ENCODE results near the gene TATDN2.

The TATDN2 gene

DNA sequence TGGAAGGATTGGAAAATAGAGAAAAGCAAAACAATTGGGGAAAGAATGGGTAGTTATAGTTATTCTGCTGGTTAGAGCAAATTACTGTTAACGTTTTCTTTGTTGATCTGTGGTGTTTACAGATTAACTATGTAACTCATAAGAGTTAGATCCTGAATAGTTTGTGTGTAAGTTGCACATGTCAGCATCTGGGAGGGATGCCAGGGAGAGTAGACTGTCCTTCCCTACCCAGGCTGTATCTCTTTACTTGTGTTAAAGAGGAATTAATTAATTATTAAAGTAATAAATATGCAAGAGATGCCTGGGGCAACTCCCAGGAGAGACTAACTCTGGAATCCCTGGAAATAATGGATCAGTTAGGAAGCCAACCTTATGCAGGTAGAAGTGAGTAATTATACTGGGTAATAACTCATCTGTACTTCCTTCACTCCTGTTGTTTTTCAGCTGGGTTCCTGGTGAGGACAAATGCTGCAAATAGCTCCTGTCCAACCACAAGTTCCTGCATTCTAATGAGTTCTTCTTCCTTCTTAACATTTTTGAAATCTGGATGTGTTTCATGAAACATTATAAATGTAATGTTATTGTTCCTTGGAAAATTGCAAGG is 25.5 kb downstream of the TATDN2 start:
- TF ChIP-seq, protein P1, sequence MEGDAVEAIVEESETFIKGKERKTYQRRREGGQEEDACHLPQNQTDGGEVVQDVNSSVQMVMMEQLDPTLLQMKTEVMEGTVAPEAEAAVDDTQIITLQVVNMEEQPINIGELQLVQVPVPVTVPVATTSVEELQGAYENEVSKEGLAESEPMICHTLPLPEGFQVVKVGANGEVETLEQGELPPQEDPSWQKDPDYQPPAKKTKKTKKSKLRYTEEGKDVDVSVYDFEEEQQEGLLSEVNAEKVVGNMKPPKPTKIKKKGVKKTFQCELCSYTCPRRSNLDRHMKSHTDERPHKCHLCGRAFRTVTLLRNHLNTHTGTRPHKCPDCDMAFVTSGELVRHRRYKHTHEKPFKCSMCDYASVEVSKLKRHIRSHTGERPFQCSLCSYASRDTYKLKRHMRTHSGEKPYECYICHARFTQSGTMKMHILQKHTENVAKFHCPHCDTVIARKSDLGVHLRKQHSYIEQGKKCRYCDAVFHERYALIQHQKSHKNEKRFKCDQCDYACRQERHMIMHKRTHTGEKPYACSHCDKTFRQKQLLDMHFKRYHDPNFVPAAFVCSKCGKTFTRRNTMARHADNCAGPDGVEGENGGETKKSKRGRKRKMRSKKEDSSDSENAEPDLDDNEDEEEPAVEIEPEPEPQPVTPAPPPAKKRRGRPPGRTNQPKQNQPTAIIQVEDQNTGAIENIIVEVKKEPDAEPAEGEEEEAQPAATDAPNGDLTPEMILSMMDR (IDR thresholded peaks at IDR 0.05; ENCODE audit: borderline replicate concordance, control extremely low read depth, extremely low read depth, insufficient read depth, missing control alignments) = no peak
- no peak for DNase-seq (ENCODE audit: low spot score)
- in situ Hi-C loops (cut with MboI; ENCODE audit: low sequenced_read_pairs, unreplicated experiment) = no loop called here

DNA sequence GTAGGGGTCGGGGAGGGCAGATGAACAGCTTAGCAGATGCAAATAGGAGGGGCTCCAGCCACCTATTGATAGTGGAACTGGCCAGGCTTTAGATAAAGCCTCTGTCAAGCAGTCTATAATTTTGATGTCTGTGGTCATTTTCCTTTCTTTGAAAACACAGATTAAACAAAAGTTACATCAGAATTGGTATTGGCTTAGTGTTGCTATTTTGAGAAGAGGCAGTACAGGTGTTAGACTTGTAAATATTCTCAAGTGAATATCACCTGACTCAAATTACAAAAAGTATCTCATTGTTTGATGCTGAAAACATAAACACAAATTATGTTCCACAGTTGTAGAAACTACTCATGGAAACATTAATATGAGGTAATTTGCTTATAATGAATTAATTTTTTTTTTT is 26.3 kb downstream of the TATDN2 start:
- DNase-seq (ENCODE audit: low spot score) = no peak

DNA sequence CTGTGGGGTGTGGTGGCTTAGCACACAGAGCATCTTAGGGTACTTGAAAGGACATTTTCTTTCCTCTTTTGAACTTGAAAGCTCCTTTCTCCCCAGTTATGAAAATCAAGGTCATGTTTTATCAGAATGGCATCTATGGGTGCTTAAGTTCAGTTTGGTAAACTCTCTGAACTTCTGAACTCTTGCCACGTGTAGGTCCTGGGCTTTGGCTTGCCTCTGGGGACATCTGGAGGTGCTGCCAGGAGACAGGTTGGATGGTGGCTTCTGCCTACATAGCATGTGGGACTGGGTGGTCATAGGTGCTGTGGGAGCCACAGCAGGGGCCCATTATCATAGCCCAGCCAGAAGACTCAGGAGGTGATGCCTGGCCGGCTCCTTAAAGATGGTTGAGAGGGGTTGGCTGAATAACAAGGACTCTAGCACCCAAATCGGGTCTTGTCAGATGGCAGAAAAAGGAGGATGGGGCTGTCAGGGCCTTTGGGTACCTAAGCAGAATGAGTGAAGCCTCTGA is 28.9 kb downstream of the TATDN2 start:
- in situ Hi-C loops (cut with MboI; ENCODE audit: low sequenced_read_pairs, unreplicated experiment) = no loop called here
- TF ChIP-seq, protein P1 (IDR thresholded peaks at IDR 0.05; ENCODE audit: borderline replicate concordance, control extremely low read depth, extremely low read depth, insufficient read depth, missing control alignments) = no peak
- no peak for DNase-seq (ENCODE audit: low spot score)

More for the DNA sequence above, 26.3 kb downstream of the TATDN2 start:
- in situ Hi-C loops (cut with MboI; ENCODE audit: low sequenced_read_pairs, unreplicated experiment) = no loop called here
- TF ChIP-seq, protein P1 (IDR thresholded peaks at IDR 0.05; ENCODE audit: borderline replicate concordance, control extremely low read depth, extremely low read depth, insufficient read depth, missing control alignments) = no peak

DNA sequence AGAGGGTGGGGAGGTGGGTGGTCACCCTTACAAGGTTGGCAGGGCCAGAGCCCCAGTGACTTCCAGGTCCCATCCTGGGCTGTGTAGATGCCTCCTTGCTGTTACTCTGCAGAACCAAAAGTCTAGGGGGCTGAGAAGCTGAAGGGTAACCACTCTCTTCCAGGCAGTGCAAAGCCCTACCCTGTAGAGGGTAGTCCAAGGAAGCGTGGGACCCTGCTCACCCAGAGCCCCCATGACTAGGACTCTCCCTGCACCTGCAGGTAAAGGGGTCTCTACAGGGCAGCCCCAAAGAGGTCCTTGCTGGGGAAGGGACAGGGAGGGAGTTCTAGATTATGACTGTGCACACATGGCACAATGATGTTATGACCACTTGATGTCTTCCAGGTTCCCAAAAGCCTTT is 30.2 kb downstream of the TATDN2 start:
- DNase-seq (ENCODE audit: low spot score) = no peak
- in situ Hi-C loops (cut with MboI; ENCODE audit: low sequenced_read_pairs, unreplicated experiment) = no loop called here
- TF ChIP-seq, protein P1 (IDR thresholded peaks at IDR 0.05; ENCODE audit: borderline replicate concordance, control extremely low read depth, extremely low read depth, insufficient read depth, missing control alignments) = no peak

DNA sequence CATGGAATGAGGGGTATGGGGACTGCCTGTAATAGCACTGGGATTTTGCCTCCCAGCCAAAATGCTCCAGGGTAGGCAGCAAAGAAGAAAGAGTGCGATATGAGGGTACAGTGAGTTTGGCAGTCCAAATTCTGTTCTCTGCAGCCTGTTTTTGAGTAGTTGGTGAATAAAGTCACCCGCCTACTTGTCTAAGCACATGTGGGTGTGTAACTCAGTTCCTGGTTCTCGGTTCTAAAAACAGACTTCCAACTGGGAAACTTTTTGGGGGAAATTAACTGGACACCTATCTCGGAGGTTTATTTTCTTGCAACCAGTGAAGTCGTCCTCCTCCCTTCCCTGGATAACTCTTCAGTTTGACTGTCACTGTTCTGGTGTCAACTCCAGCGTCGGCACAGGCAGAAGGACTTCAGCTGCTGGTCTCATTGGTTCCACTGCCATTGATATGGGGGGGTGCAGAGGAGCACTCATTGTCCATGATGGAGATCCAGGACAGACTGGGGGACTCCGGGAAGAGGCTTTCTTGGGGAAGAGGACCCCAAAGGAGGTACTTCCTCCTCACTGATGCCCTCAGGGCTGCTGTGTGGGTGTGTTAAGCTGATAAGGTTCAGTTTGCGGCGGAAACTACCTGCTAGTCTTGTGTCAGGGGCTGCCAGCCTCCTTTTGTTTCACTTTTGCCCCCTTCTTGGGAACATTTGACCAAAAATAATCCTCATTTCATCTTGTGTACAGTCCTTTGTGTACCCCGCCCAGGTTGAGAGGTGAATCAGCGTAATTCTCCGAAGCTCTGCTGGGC is 31.3 kb downstream of the TATDN2 start:
- TF ChIP-seq, protein P1 (IDR thresholded peaks at IDR 0.05; ENCODE audit: borderline replicate concordance, control extremely low read depth, extremely low read depth, insufficient read depth, missing control alignments) = no peak
- no peak for DNase-seq (ENCODE audit: low spot score)
- in situ Hi-C loops (cut with MboI; ENCODE audit: low sequenced_read_pairs, unreplicated experiment) = no loop called here

DNA sequence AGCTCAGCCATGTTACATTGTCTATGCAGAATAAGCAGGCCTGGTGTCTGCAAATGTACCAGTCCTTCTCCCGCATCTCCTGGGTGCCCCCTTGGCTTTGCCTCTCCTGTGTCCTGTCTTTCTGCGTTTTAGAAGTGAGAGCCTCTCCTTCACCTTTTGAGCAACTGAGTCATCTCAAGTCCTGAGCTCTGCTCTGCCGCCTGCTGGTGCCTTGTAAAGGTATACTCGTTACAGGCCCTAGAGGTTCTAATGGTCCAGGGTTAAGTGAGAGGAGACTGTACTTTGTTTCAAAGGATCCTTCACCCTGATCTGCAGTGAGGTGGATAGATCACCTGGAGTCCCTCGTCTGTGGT is 31.9 kb downstream of the TATDN2 start:
- TF ChIP-seq, protein P1 (IDR thresholded peaks at IDR 0.05; ENCODE audit: borderline replicate concordance, control extremely low read depth, extremely low read depth, insufficient read depth, missing control alignments) = no peak
- in situ Hi-C loops (cut with MboI; ENCODE audit: low sequenced_read_pairs, unreplicated experiment) = no loop called here
- DNase-seq (ENCODE audit: low spot score) = no peak
